Mesenchymal stem cell (in vitro differentiated cells and primary cell): ENCODE measurements around the gene ZFP62.

Experiments
- DNase-seq: peaks from one replicate; pipeline ENCODE4 v3.0.0-alpha.2; 2013
- H2AFZ ChIP-seq: one replicate; pipeline ENCODE4 v1.6.1; 2013; ENCODE audit warnings: low read depth, mild to moderate bottlenecking, control low read depth, inconsistent platforms, low read length, moderate library complexity
- H2AK5ac ChIP-seq: 2 replicates; pipeline ENCODE4 v1.6.1; 2013; ENCODE audit warnings: low read length, moderate library complexity, mild to moderate bottlenecking, inconsistent platforms; ENCODE audit not compliant: severe bottlenecking
- H2BK120ac ChIP-seq: one replicate; pipeline ENCODE4 v1.6.1; 2013; ENCODE audit warnings: low read depth, mild to moderate bottlenecking, inconsistent platforms, low read length, moderate library complexity
- H2BK12ac ChIP-seq, 2 experiments: one replicate each; pipeline ENCODE4 v1.6.1; 2013; ENCODE audit warnings: inconsistent platforms in 2 of 2, low read length in 2 of 2, mild to moderate bottlenecking in 2 of 2, moderate library complexity in 2 of 2, control low read depth in 1 of 2
- H2BK15ac ChIP-seq: one replicate; pipeline ENCODE4 v1.6.1; 2013; ENCODE audit warnings: mild to moderate bottlenecking, low read depth, inconsistent platforms; ENCODE audit not compliant: poor library complexity, severe bottlenecking
- H2BK5ac ChIP-seq: 2 replicates; pipeline ENCODE4 v1.6.1; 2013; ENCODE audit warnings: low read depth, mild to moderate bottlenecking, low read length, control low read depth, inconsistent platforms; ENCODE audit not compliant: poor library complexity, severe bottlenecking
- H3K14ac ChIP-seq, 2 experiments: one replicate each; pipeline ENCODE4 v1.6.1; 2013; ENCODE audit warnings: inconsistent platforms in 2 of 2, low read length in 2 of 2, control low read depth in 1 of 2, mild to moderate bottlenecking in 1 of 2, moderate library complexity in 1 of 2
- H3K18ac ChIP-seq, 2 experiments: one replicate each; pipeline ENCODE4 v1.6.1; 2013; ENCODE audit warnings: inconsistent platforms in 2 of 2, low read length in 2 of 2, control low read depth in 1 of 2, low read depth in 1 of 2, mild to moderate bottlenecking in 1 of 2
- H3K23ac ChIP-seq, 2 experiments: one replicate each; pipeline ENCODE4 v1.6.1; 2013; ENCODE audit warnings: inconsistent platforms in 2 of 2, low read length in 2 of 2, mild to moderate bottlenecking in 2 of 2, moderate library complexity in 2 of 2, control low read depth in 1 of 2
- H3K27ac ChIP-seq: 2 replicates; pipeline ENCODE4 v1.5.1; 2013; ENCODE audit warnings: mild to moderate bottlenecking, moderate library complexity, low read length, control low read depth, inconsistent platforms; ENCODE audit not compliant: poor library complexity, severe bottlenecking
- H3K27me3 ChIP-seq, 2 experiments: 2 replicates each; pipeline versions ENCODE4 v1.6.1 to v1.7.0; 2013; ENCODE audit warnings: low read length in 2 of 2, mild to moderate bottlenecking in 2 of 2, moderate library complexity in 2 of 2, control low read depth in 1 of 2, inconsistent platforms in 1 of 2; ENCODE audit not compliant: control insufficient read depth in 1 of 2, insufficient read depth in 1 of 2
- H3K36me3 ChIP-seq, 2 experiments: 2 replicates each; pipeline versions ENCODE4 v1.6.1 to v1.7.0; 2013; ENCODE audit warnings: low read length in 2 of 2, control low read depth in 1 of 2, inconsistent platforms in 1 of 2, low read depth in 1 of 2, mild to moderate bottlenecking in 1 of 2; ENCODE audit not compliant: insufficient read depth in 2 of 2, control insufficient read depth in 1 of 2
- H3K4ac ChIP-seq, 2 experiments: one replicate each; pipeline ENCODE4 v1.6.1; 2013; ENCODE audit warnings: inconsistent platforms in 2 of 2, low read length in 2 of 2, mild to moderate bottlenecking in 2 of 2, moderate library complexity in 2 of 2, control low read depth in 1 of 2, low read depth in 1 of 2
- H3K4me1 ChIP-seq: 2 replicates; pipeline ENCODE4 v1.6.1; 2013; ENCODE audit warnings: low read depth, low read length, control low read depth; ENCODE audit not compliant: control insufficient read depth, insufficient read depth
- H3K4me2 ChIP-seq: 2 replicates; pipeline ENCODE4 v1.6.1; 2013; ENCODE audit warnings: low read length, mild to moderate bottlenecking, inconsistent platforms; ENCODE audit not compliant: poor library complexity, severe bottlenecking
- H3K4me3 ChIP-seq, 2 experiments: 2 replicates each; pipeline versions ENCODE4 v1.5.1 to v1.7.0; 2013; ENCODE audit warnings: low read length in 2 of 2, mild to moderate bottlenecking in 2 of 2, control low read depth in 1 of 2, low read depth in 1 of 2; ENCODE audit not compliant: insufficient read depth in 1 of 2
- H3K79me1 ChIP-seq: replicated peaks from 2 replicates; pipeline ENCODE4 v1.6.1; 2013; ENCODE audit warnings: mild to moderate bottlenecking, control low read depth, low read length, inconsistent platforms; ENCODE audit not compliant: poor library complexity, severe bottlenecking
- H3K9ac ChIP-seq: 2 replicates; pipeline ENCODE4 v1.7.0; 2013; ENCODE audit warnings: mild to moderate bottlenecking, low read length, moderate library complexity
- H3K9me3 ChIP-seq: 2 replicates; pipeline ENCODE4 v1.7.0; 2013; ENCODE audit warnings: mild to moderate bottlenecking, low read length; ENCODE audit not compliant: control insufficient read depth
- H4K8ac ChIP-seq: one replicate; pipeline ENCODE4 v1.6.1; 2013; ENCODE audit warnings: inconsistent platforms, mild to moderate bottlenecking, low read length, moderate library complexity
- H4K91ac ChIP-seq: one replicate; pipeline ENCODE4 v1.6.1; 2013; ENCODE audit warnings: mild to moderate bottlenecking, low read length, inconsistent platforms
- WGBS: methylation state at CpG from one replicate; pipeline ENCODE4 v1.1.7; 2013; ENCODE audit warnings: mixed read lengths; 5-methylcytosine and 5-hydroxymethylcytosine counted together

ZFP62 gene

GRCh38 chr5:180817893-180818674, 43.0 kb downstream of the ZFP62 start:
- Histone ChIP-seq H2BK12ac (peak overlapping the region; percentile 88 to 100), H3K9ac (peak overlapping the region; percentile 74), H3K4me1 (peaks cover 14% of the 10 kb centered on the region), H3K4ac (peak overlapping the region; percentile 20 to 76), H3K79me1 (no peaks in the 10 kb centered on the region), H2AFZ (no peak overlapping the region), H3K14ac (peak overlapping the region in 1 of 2 experiments; percentile 78), H3K23ac (no peak overlapping the region), H3K36me3 (no peaks in the 10 kb centered on the region), H4K91ac (peak overlapping the region; percentile 64), H3K4me2 (no peak overlapping the region), H4K8ac (peak overlapping the region; percentile 59), H3K27ac (peak overlapping the region; percentile 41), H3K27me3 (no peaks in the 10 kb centered on the region), H3K4me3 (peak overlapping the region in 1 of 2 experiments; percentile 57), H3K9me3 (no peaks in the 10 kb centered on the region), H3K18ac (peak overlapping the region; percentile 33 to 79), H2AK5ac (peak overlapping the region; percentile 29), H2BK120ac (peak overlapping the region; percentile 19), H2BK5ac (no peak overlapping the region), H2BK15ac (no peak overlapping the region)
- 59% methylated on average over 13 of the region's 13 CpGs for WGBS
- DNase-seq = no peak

GRCh38 chr5:180816608-180817534, 44.2 kb downstream of the ZFP62 start:
- peak overlapping the region; percentile 59 for H3K27ac ChIP-seq
- peak overlapping the region; percentile 74 for H3K9ac ChIP-seq
- no peak overlapping the region for H3K4me3 ChIP-seq
- H2AK5ac ChIP-seq = peak overlapping the region; percentile 44
- no peaks in the 10 kb centered on the region for H3K27me3 ChIP-seq
- H2BK15ac ChIP-seq = peak overlapping the region; percentile 63
- H3K36me3 ChIP-seq = no peaks in the 10 kb centered on the region
- WGBS = 50% methylated on average over 9 of the region's 13 CpGs
- H3K4me1 ChIP-seq = peaks cover 14% of the 10 kb centered on the region
- no peaks in the 10 kb centered on the region for H3K9me3 ChIP-seq
- H4K91ac ChIP-seq = peak overlapping the region; percentile 48
- peak overlapping the region; percentile 86 for H4K8ac ChIP-seq
- H3K4me2 ChIP-seq = peak overlapping the region; percentile 13
- H2BK12ac ChIP-seq = peak overlapping the region; percentile 91 to 94
- DNase-seq = peak; percentile 76
- H2AFZ ChIP-seq = no peak overlapping the region
- H2BK120ac ChIP-seq = peak overlapping the region; percentile 98
- H3K23ac ChIP-seq = no peak overlapping the region
- peaks cover 2% of the 10 kb centered on the region for H3K79me1 ChIP-seq
- H3K4ac ChIP-seq = peak overlapping the region in 1 of 2 experiments; percentile 93
- no peak overlapping the region for H3K14ac ChIP-seq
- H3K18ac ChIP-seq = peak overlapping the region; percentile 28 to 52
- peak overlapping the region; percentile 89 for H2BK5ac ChIP-seq

- Histone ChIP-seq H3K14ac (no peak overlapping the region), H3K36me3 (no peaks in the 10 kb centered on the region), H3K27ac (no peak overlapping the region), H4K8ac (no peak overlapping the region), H3K9me3 (no peaks in the 10 kb centered on the region), H2BK120ac (no peak overlapping the region), H3K4me1 (peaks cover 19% of the 10 kb centered on the region), H3K79me1 (peaks cover 9% of the 10 kb centered on the region), H2BK12ac (peak overlapping the region in 1 of 2 experiments; percentile 54), H4K91ac (no peak overlapping the region), H2AFZ (peak overlapping the region; percentile 89), H3K27me3 (no peaks in the 10 kb centered on the region), H3K18ac (no peak overlapping the region), H3K4me3 (peak overlapping the region in 1 of 2 experiments; percentile 58), H3K9ac (peak overlapping the region; percentile 54), H2BK15ac (no peak overlapping the region), H3K23ac (no peak overlapping the region), H3K4me2 (no peak overlapping the region), H3K4ac (no peak overlapping the region), H2AK5ac (no peak overlapping the region), H2BK5ac (no peak overlapping the region)
- no peak for DNase-seq
- WGBS = 65% methylated on average over 9 of the region's 9 CpGs
Observed at GRCh38 chr5:180815293-180815917, 45.7 kb downstream of the ZFP62 start.
